Fibroblast of mammary gland (primary cell): ENCODE measurements around the gene ZNF512B.

Experiments used
- DNase-seq: peaks from one replicate; pipeline ENCODE4 v3.0.0-alpha.2; 2010; ENCODE audit warnings: low read depth
- H3K4me3 ChIP-seq: 2 replicates; pipeline ENCODE4 v1.5.1; 2011; ENCODE audit warnings: low read depth, mild to moderate bottlenecking, low read length, moderate library complexity; ENCODE audit not compliant: control insufficient read depth
- TF ChIP-seq, protein P1 (sequence below): conservative IDR thresholded peaks from 2 replicates; pipeline ENCODE4 v1.5.1; 2011; ENCODE audit warnings: low read depth, low read length, inconsistent platforms; ENCODE audit not compliant: control insufficient read depth, insufficient read depth

Gene ZNF512B

GRCh38 chr20:63952769-63953168 is 17.0 kb downstream of the ZNF512B start:
- TF ChIP-seq, protein P1, sequence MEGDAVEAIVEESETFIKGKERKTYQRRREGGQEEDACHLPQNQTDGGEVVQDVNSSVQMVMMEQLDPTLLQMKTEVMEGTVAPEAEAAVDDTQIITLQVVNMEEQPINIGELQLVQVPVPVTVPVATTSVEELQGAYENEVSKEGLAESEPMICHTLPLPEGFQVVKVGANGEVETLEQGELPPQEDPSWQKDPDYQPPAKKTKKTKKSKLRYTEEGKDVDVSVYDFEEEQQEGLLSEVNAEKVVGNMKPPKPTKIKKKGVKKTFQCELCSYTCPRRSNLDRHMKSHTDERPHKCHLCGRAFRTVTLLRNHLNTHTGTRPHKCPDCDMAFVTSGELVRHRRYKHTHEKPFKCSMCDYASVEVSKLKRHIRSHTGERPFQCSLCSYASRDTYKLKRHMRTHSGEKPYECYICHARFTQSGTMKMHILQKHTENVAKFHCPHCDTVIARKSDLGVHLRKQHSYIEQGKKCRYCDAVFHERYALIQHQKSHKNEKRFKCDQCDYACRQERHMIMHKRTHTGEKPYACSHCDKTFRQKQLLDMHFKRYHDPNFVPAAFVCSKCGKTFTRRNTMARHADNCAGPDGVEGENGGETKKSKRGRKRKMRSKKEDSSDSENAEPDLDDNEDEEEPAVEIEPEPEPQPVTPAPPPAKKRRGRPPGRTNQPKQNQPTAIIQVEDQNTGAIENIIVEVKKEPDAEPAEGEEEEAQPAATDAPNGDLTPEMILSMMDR, result no peak
- DNase-seq, result no peak
- H3K4me3 ChIP-seq, result no peak overlapping the region

GRCh38 chr20:63952210-63952535 is 17.6 kb downstream of the ZNF512B start:
- TF ChIP-seq, protein P1, result no peak
- H3K4me3 ChIP-seq, result no peak overlapping the region
- no peak for DNase-seq

DNA sequence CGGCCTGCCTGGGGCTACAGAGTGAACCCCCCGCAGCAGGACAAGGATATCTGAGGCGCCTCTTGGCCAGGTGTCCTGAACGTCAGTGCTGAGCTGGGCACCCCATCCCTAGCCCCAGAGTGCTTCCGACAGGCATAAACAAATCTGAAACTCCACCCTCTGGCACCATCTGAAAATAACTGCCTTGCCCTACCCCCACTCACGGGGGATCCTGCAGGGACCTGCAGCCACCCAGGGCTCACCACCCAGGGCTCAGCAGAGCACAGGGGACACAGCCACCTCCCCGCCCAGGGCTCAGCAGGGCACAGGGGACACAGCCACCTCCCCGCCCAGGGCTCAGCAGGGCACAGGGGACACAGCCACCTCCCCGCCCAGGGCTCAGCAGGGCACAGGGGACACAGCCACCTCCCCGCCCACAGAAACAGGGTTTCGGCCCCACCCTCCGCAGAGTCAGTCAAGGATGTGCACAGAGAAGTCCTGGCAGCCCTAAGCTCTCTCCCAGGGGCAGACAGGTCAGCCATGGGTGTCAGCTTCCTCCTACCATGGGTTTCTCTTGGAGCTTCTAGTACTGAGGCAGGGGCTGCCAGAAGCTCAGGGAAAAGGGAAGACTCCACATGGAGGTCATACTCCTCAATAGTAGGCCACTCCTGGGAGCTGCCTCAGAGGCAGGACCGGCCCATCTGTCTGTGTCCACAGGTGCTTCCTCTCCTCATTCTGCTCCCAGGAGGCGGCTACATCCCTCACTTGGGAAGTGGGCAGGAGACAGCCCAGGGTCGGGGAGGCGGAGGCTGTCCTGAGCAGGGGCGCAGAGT is 18.1 kb downstream of the ZNF512B start:
- no peak overlapping the region for H3K4me3 ChIP-seq
- DNase-seq, result no peak
- TF ChIP-seq, protein P1, result no peak

DNA sequence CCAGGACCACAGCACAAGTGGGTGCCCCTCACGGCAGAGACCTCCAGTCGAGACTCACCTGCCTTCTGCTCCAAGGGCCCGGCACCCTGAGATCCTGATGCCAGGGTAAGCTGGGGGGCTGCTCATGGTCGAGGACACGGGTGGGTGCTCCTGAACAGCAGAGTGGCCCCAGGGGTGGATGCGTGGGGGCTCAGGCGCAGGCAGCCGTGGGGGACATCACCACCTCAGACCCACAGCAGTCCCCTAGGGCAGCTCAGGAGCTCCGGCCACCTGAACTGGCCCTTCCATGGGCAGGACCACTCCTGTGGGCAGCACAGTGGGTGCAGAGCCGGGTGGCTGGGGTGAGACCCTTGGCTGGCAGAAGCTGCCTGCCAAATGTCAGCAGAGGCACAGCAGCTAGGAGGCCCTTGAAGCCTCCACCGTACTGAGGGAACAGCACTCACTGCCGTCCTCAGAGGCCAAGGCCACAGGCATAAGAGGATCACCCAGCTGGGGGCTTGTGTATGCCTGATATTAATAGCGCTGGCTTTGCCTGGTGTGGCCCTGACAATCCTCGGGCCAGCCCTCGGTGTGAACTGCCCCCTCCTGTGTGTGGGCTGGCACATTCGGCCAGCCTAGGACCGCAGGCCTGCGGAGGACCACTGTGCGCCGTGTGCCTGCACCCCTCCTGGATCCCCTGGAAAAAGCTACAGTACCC is 18.9 kb downstream of the ZNF512B start:
- no peak overlapping the region for H3K4me3 ChIP-seq
- TF ChIP-seq, protein P1, result no peak
- no peak for DNase-seq

GRCh38 chr20:63947638-63948456 is 21.9 kb downstream of the ZNF512B start:
- TF ChIP-seq, protein P1, result no peak
- DNase-seq, result no peak
- no peak overlapping the region for H3K4me3 ChIP-seq

- H3K4me3 ChIP-seq, result no peak overlapping the region
- no peak for DNase-seq
- TF ChIP-seq, protein P1, result no peak
Observed at GRCh38 chr20:63946986-63947637, 22.6 kb downstream of the ZNF512B start.
